Measurements from ENCODE around the gene ROPN1B. TPM values are rescaled to one million over a fixed set of nuclear protein-coding genes. Genes with fewer than 3 reads are reported as not detected.
"Not testable (repeated sequence)": the region's sequence is repeated elsewhere in the genome, so short reads cannot be mapped to it uniquely, and the experiment has no call there.

ROPN1B gene
- total and polyA plus RNA-seq, 10 donors = not detected

DNA sequence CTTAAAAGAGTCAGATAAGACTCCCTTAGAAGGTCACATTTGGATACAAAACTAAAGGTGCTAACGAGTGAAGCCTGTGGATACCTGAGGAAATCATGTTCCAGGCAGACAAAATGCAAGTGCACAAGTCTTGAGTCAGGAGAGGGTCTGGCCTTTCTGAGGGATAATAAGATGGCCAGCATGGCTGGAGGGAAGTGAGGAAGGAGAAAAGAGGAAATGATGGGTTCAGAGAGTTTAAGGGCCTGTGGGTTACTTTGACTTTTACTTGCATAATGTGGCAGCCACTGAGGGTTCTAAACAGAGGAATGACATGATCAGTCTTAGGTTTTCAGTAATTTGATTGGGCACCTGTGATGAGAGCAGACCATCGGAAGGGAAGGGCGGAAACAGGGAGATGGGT is 3.5 kb upstream of the ROPN1B start:
- WGBS, 5 donors = 88 to 96% (median 94%) methylated on average over 3 of the region's 3 CpGs
- H3K27ac ChIP-seq = no peak overlapping the region
- DNase-seq = no peak
- TF ChIP-seq, protein P1, sequence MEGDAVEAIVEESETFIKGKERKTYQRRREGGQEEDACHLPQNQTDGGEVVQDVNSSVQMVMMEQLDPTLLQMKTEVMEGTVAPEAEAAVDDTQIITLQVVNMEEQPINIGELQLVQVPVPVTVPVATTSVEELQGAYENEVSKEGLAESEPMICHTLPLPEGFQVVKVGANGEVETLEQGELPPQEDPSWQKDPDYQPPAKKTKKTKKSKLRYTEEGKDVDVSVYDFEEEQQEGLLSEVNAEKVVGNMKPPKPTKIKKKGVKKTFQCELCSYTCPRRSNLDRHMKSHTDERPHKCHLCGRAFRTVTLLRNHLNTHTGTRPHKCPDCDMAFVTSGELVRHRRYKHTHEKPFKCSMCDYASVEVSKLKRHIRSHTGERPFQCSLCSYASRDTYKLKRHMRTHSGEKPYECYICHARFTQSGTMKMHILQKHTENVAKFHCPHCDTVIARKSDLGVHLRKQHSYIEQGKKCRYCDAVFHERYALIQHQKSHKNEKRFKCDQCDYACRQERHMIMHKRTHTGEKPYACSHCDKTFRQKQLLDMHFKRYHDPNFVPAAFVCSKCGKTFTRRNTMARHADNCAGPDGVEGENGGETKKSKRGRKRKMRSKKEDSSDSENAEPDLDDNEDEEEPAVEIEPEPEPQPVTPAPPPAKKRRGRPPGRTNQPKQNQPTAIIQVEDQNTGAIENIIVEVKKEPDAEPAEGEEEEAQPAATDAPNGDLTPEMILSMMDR (IDR thresholded peaks at IDR 0.05 in 8 of 11, conservative IDR thresholded peaks at IDR 0.05 in 3 of 11) = no peak
- no peak for TF ChIP-seq POLR2AphosphoS5 (IDR thresholded peaks at IDR 0.05)
- TF ChIP-seq POLR2A (IDR thresholded peaks at IDR 0.05) = no peak
- H3K9me3 ChIP-seq = no peaks in the 10 kb centered on the region
- H3K27me3 ChIP-seq (replicated peaks in 1 of 7) = peaks cover 0 to 43% (median 6%) of the 10 kb centered on the region in 7 donors
- no peak overlapping the region for H3K4me3 ChIP-seq
- H3K36me3 ChIP-seq = no peaks in the 10 kb centered on the region
- intact Hi-C loops (cut with DNase I; ENCODE audit: low total_unique reads) = no loop called here
- H3K4me1 ChIP-seq = no peaks in the 10 kb centered on the region

DNA sequence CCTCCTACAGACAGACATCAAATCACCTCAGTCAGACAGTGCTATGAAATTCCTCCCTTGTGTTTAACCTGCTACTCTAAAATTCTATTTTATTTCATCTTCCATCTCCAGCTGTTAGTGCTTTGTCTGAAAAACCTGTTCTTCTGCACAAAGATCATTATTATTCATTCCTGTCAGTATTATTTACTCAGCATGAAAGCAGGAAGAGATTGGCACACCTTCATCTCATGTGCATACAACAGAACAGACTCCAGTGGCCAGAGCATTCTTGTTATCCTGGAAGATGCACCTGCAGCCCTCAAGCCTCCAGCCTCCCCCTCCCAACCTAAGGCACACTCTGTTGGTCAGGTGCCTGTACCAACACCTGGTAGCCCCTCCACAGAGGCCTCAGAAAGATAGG is 1.8 kb upstream of the ROPN1B start:
- Histone ChIP-seq H3K27ac (no peak overlapping the region), H3K9me3 (no peaks in the 10 kb centered on the region), H3K4me3 (no peak overlapping the region), H3K4me1 (peaks cover 2 to 5% (median 5%) of the 10 kb centered on the region in 6 donors), H3K36me3 (no peaks in the 10 kb centered on the region), H3K27me3 (replicated peaks in 1 of 7) (peaks cover 0 to 43% (median 19%) of the 10 kb centered on the region in 7 donors)
- intact Hi-C loops (cut with DNase I; ENCODE audit: low total_unique reads) = no loop called here
- no peak for DNase-seq
- TF ChIP-seq POLR2A (IDR thresholded peaks at IDR 0.05) (no peak), POLR2AphosphoS5 (IDR thresholded peaks at IDR 0.05) (no peak)
- TF ChIP-seq, protein P1 (IDR thresholded peaks at IDR 0.05 in 8 of 11, conservative IDR thresholded peaks at IDR 0.05 in 3 of 11) = no peak

GRCh38 chr3:125968121-125968520 is 857 bp upstream of the ROPN1B start:
- H3K4me1 ChIP-seq = peaks cover 4 to 10% (median 8%) of the 10 kb centered on the region in 6 donors
- intact Hi-C loops (cut with DNase I; ENCODE audit: low total_unique reads); H3K4me3 ChIP-seq; H3K36me3 ChIP-seq; H3K9me3 ChIP-seq; H3K27ac ChIP-seq; DNase-seq: not testable (repeated sequence)
- 92 to 98% (median 93%) methylated on average over 2 of the region's 2 CpGs for WGBS, 5 donors
- peaks cover 0 to 41% (median 21%) of the 10 kb centered on the region in 7 donors for H3K27me3 ChIP-seq (replicated peaks in 1 of 7)

DNA sequence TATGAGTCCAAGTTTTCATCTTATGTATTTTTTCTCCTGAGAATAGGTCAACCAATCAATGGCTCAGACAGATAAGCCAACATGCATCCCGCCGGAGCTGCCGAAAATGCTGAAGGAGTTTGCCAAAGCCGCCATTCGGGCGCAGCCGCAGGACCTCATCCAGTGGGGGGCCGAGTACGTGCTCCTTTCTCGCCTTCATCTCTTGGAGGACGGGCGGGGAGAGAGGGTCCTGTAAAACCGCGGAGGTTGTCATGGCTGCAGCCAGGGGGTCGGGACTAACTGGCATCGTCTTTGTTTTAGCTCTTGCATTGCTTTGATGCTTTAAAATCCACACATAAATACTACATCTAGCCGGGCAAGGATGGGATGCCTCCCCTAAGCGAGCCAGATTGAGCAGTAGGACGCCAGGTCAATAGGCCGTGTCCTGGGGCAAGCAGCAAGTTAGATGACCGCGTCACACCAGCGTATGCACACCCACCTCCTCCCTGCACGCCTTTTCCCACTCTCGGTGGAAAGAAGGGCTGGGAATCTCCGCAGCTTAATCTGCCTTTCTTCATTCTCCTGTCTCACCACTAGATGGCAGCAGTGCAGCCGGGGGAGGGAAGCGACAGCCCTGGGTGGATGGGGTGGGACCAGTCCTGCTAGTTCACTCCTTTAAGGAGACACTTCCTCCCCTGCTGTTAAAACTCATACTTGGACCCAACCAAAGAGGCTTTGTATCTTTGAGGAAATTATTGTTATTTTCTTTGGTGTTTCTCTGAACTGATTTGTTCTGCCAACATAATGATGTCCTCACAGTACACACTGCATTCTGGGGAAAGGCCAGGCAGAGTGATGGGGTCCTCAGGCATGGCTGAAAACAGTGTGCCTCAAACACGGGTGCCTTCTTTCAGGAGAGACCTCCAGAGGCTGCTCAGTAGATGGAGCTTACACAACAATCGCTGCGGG is 3.3 kb downstream of the ROPN1B start:
- TF ChIP-seq POLR2AphosphoS5 (IDR thresholded peaks at IDR 0.05) = peak in 1 of 3 donors; percentile 12
- TF ChIP-seq, protein P1 (IDR thresholded peaks at IDR 0.05 in 8 of 11, conservative IDR thresholded peaks at IDR 0.05 in 3 of 11) = peak; percentile 35 to 83 (median 72)

DNA sequence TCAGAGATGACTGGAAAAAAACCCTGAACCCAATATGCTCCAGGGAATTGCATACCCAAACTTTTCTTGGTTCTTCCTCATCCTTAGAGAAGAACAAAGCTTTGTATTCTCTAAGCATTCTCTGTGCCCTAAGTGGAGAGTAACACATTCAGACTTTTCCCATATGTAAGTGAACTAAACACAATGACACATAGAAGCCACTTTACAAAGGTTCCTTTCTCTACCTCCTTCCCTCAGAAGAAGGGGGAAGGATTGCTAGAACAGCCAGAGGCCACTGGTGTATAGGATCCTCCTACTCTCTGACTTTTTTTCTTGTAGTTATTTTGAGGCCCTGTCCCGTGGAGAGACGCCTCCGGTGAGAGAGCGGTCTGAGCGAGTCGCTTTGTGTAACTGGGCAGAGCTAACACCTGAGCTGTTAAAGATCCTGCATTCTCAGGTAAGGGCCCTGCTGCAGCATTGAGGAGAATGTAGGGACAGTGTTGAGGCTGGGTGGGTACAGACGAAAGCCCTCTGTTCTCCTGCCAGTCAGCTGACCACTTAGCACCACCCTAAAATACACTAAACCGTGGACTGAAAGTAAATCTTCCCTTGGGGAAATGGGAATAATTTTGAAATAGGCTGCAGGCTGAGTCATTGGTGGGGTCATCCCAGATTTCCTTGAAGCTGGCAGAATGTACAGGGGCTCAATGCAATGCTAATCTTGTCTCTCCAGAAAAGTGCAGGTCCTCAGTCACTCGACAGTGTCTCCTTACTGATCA is 6.4 kb downstream of the ROPN1B start:
- H3K9me3 ChIP-seq; intact Hi-C loops (cut with DNase I; ENCODE audit: low total_unique reads): not testable (repeated sequence)
- 83 to 89% (median 86%) methylated on average over 7 to 9 of the region's 9 CpGs for WGBS, 5 donors

More for the DNA sequence above, 3.3 kb downstream of the ROPN1B start:
- Histone ChIP-seq H3K4me3 (peak overlapping the region in 2 of 8 donors; percentile 14 to 48), H3K4me1 (peaks cover 4 to 10% (median 8%) of the 10 kb centered on the region in 6 donors), H3K27me3 (replicated peaks in 1 of 7) (peaks cover 0 to 33% (median 21%) of the 10 kb centered on the region in 7 donors)
- H3K9me3 ChIP-seq; H3K27ac ChIP-seq; intact Hi-C loops (cut with DNase I; ENCODE audit: low total_unique reads); H3K36me3 ChIP-seq: not testable (repeated sequence)
- WGBS, 5 donors = 3 to 12% (median 4%) methylated on average over 28 to 30 of the region's 31 CpGs
- DNase-seq = peak; percentile 70

DNA sequence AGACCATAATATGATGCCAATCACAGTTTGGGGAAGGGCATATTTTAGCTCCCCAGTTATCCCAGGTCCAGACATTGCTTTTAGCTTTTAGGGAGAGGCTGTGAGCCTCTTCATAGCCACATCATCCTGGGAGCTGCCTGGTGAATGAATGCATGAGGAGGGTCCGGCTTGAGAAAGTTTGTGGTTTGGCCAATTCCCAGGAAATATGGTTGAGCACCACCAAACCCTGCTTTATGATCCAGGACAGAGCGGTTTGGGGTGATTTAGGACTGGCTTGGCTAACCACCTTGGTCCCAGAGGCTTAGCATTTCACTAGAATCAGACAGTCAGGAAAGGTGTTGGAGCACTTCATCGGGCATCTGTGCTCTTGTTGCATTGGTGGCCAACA is 7.0 kb downstream of the ROPN1B start:
- H3K9me3 ChIP-seq; DNase-seq; H3K27ac ChIP-seq; intact Hi-C loops (cut with DNase I; ENCODE audit: low total_unique reads); H3K36me3 ChIP-seq; H3K4me3 ChIP-seq: not testable (repeated sequence)
- peaks cover 4 to 10% (median 8%) of the 10 kb centered on the region in 6 donors for H3K4me1 ChIP-seq
- WGBS, 5 donors = 83 to 97% (median 90%) methylated on average over 2 to 3 of the region's 3 CpGs
- peaks cover 0 to 14% (median 13%) of the 10 kb centered on the region in 7 donors for H3K27me3 ChIP-seq (replicated peaks in 1 of 7)

More for the DNA sequence above, 6.4 kb downstream of the ROPN1B start:
- Histone ChIP-seq H3K4me1 (peaks cover 4 to 10% (median 8%) of the 10 kb centered on the region in 6 donors), H3K27me3 (replicated peaks in 1 of 7) (peaks cover 0 to 19% (median 17%) of the 10 kb centered on the region in 7 donors)
- not testable (repeated sequence) for DNase-seq, H3K27ac ChIP-seq, H3K36me3 ChIP-seq, H3K4me3 ChIP-seq

DNA sequence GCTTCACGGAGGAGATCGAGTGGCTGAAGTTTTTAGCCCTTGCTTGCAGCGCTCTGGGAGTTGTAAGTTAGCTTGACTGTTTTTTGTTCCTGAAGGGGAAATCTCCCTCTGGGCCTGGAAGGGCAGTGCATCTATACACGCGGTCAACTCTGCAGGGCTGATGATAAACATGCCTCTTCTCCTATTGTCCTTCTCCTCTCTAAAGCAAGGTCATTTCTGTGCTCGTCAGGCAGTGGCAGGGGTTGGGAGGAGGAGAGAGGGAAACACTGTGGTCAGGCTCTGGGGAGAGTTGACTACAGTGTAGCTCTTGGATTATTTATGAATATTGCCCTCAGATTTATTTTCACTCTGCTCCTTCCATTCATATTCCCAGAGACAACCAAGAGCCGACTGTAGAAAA is 8.1 kb downstream of the ROPN1B start:
- intact Hi-C loops (cut with DNase I; ENCODE audit: low total_unique reads) = not testable (repeated sequence)

More for the DNA sequence above, 8.1 kb downstream of the ROPN1B start:
- not testable (repeated sequence) for H3K4me1 ChIP-seq; DNase-seq; H3K9me3 ChIP-seq; H3K4me3 ChIP-seq; H3K27me3 ChIP-seq (replicated peaks in 1 of 7); H3K27ac ChIP-seq; H3K36me3 ChIP-seq
- 41 to 78% (median 64%) methylated on average over 2 to 4 of the region's 7 CpGs for WGBS, 5 donors
